ENCODE measurements around the gene USH2A. TPM values are rescaled to one million over a fixed set of nuclear protein-coding genes. Genes with fewer than 3 reads are reported as not detected.

USH2A gene
- total RNA-seq, 1 experiment from 2014 or later: not detected

- CTCF ChIA-PET: no interaction called here
- POLR2A ChIA-PET (ENCODE audit: low non-redundant PET): no interaction called here
- intact Hi-C loops (cut with micrococcal nuclease; ENCODE audit: unreplicated experiment): loop anchor here (1.0 to 10.0 kb wide), 4 partner anchors 229 to 1752 kb away; no protein-coding TSS in a partner anchor
Measured at GRCh38 chr1:215992620-215993019, 430.6 kb downstream of the USH2A start.

DNA sequence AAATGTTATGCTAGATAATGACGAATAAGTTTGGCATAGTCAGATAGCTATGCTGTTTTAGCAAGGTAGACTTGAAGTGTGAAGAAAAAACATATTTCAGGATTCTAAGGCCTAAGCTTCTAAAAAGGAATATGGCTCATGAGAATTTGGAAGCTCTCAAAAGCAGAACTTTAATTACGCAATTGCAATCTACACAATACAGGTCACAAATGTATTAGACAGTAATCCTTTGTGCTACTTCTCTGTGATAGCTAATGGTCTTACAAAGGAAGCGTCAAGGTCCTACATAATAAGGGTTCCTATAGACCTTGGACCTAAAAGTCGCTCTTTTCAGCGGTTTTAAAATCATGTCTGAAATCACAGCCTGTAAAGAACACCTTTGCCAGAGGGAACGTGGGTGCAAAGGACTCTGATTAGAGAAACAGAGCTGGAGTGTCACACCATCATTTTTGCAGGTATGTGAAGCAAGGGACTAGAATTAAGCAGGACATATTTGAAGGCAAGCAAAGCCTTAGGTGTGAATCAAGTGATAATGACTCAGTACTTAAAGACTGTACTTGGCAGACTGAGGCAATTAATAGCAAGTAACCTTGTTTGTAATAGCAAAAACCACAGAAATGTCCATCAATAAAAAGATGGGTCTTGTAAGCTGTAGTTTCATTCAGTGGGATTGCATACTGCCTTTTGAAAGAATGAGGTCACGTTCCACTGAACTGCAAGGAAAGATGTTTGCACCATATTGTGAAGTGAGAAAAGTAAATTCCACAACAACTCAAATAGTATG is 436.0 kb downstream of the USH2A start:
- no TSS peak for BruUV-seq (replicated peaks)
- H3K4me1 ChIP-seq (ENCODE audit: insufficient read depth, low read length, poor library complexity, severe bottlenecking): no peaks in the 10 kb centered on the region
- no peaks in the 10 kb centered on the region for H3K9me3 ChIP-seq (ENCODE audit: low read depth, low read length, poor library complexity, severe bottlenecking)
- ChIA-PET CTCF (no interaction called here), POLR2A (ENCODE audit: low non-redundant PET) (no interaction called here)
- no peak for DNase-seq (ENCODE audit: low spot score)
- peaks cover 23% of the 10 kb centered on the region for H3K27me3 ChIP-seq (replicated peaks; ENCODE audit: insufficient read depth, low read depth, low read length, poor library complexity)
- intact Hi-C loops (cut with micrococcal nuclease; ENCODE audit: unreplicated experiment): no loop called here
- H3K27ac ChIP-seq (ENCODE audit: low read depth, low read length, poor library complexity, severe bottlenecking): no peak overlapping the region
- no peak overlapping the region for H3K4me3 ChIP-seq (ENCODE audit: low read depth, low read length, poor library complexity, severe bottlenecking)
- no peaks in the 10 kb centered on the region for H3K36me3 ChIP-seq (ENCODE audit: insufficient read depth, low read length, poor library complexity, severe bottlenecking)
- no peak for TF ChIP-seq EZH2 (IDR thresholded peaks at IDR 0.05; ENCODE audit: borderline replicate concordance, low read depth, low read length, poor library complexity, severe bottlenecking)
- TF ChIP-seq, protein P1, sequence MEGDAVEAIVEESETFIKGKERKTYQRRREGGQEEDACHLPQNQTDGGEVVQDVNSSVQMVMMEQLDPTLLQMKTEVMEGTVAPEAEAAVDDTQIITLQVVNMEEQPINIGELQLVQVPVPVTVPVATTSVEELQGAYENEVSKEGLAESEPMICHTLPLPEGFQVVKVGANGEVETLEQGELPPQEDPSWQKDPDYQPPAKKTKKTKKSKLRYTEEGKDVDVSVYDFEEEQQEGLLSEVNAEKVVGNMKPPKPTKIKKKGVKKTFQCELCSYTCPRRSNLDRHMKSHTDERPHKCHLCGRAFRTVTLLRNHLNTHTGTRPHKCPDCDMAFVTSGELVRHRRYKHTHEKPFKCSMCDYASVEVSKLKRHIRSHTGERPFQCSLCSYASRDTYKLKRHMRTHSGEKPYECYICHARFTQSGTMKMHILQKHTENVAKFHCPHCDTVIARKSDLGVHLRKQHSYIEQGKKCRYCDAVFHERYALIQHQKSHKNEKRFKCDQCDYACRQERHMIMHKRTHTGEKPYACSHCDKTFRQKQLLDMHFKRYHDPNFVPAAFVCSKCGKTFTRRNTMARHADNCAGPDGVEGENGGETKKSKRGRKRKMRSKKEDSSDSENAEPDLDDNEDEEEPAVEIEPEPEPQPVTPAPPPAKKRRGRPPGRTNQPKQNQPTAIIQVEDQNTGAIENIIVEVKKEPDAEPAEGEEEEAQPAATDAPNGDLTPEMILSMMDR (conservative IDR thresholded peaks at IDR 0.05; ENCODE audit: low read depth, low read length): no peak

More at GRCh38 chr1:215992620-215993019, 430.6 kb downstream of the USH2A start:
- no peaks in the 10 kb centered on the region for H3K36me3 ChIP-seq (ENCODE audit: insufficient read depth, low read length, poor library complexity, severe bottlenecking)
- H3K27me3 ChIP-seq (replicated peaks; ENCODE audit: insufficient read depth, low read depth, low read length, poor library complexity): peaks cover 30% of the 10 kb centered on the region
- no peak overlapping the region for H3K4me3 ChIP-seq (ENCODE audit: low read depth, low read length, poor library complexity, severe bottlenecking)
- TF ChIP-seq, protein P1 (conservative IDR thresholded peaks at IDR 0.05; ENCODE audit: low read depth, low read length): peak; percentile 62
- TF ChIP-seq EZH2 (IDR thresholded peaks at IDR 0.05; ENCODE audit: borderline replicate concordance, low read depth, low read length, poor library complexity, severe bottlenecking): no peak
- peak; percentile 58 for DNase-seq (ENCODE audit: low spot score)
- BruUV-seq (replicated peaks): no TSS peak
- no peaks in the 10 kb centered on the region for H3K4me1 ChIP-seq (ENCODE audit: insufficient read depth, low read length, poor library complexity, severe bottlenecking)
- no peak overlapping the region for H3K27ac ChIP-seq (ENCODE audit: low read depth, low read length, poor library complexity, severe bottlenecking)
- H3K9me3 ChIP-seq (ENCODE audit: low read depth, low read length, poor library complexity, severe bottlenecking): no peaks in the 10 kb centered on the region

DNA sequence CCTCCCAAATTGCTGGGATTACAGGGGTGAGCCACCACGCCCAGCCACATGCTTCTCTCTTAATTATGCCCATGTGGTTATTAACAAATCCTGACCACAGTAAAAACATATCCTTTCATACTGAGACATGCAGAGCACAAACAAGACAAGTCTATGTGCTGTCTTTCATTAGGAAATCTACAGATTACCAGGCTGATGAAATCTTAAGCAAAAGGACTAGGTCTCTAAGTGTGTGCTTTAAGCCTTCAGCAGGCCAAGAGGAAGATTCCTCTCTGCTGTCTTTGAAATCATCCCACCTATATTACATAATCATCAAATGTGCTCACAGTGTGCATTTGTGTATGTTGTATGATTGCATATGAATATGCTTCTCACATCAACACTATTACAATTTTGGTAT is 436.8 kb downstream of the USH2A start:
- POLR2A ChIA-PET (ENCODE audit: low non-redundant PET): no interaction called here
- BruUV-seq (replicated peaks): no TSS peak
- Histone ChIP-seq H3K4me1 (ENCODE audit: insufficient read depth, low read length, poor library complexity, severe bottlenecking) (no peaks in the 10 kb centered on the region), H3K27ac (ENCODE audit: low read depth, low read length, poor library complexity, severe bottlenecking) (no peak overlapping the region), H3K36me3 (ENCODE audit: insufficient read depth, low read length, poor library complexity, severe bottlenecking) (no peaks in the 10 kb centered on the region), H3K4me3 (ENCODE audit: low read depth, low read length, poor library complexity, severe bottlenecking) (no peak overlapping the region), H3K27me3 (replicated peaks; ENCODE audit: insufficient read depth, low read depth, low read length, poor library complexity) (peaks cover 19% of the 10 kb centered on the region), H3K9me3 (ENCODE audit: low read depth, low read length, poor library complexity, severe bottlenecking) (no peaks in the 10 kb centered on the region)
- DNase-seq (ENCODE audit: low spot score): no peak
- intact Hi-C loops (cut with micrococcal nuclease; ENCODE audit: unreplicated experiment): no loop called here
- CTCF ChIA-PET: no interaction called here
- TF ChIP-seq, protein P1 (conservative IDR thresholded peaks at IDR 0.05; ENCODE audit: low read depth, low read length): no peak
- no peak for TF ChIP-seq EZH2 (IDR thresholded peaks at IDR 0.05; ENCODE audit: borderline replicate concordance, low read depth, low read length, poor library complexity, severe bottlenecking)

Data from A673 (cell line).